Spleen (tissue), 7 donors: ENCODE measurements around the gene PLA2G6.

ENCODE experiments used
- CTCF ChIP-seq, 11 experiments: fragments of 200-600 bp in 7 of 11; fragments of 450-650 bp in 4 of 11; sonication (generic) in 4 of 11; IDR thresholded peaks in 8 of 11; conservative IDR thresholded peaks in 3 of 11; 1 replicate in 7 of 11; 2 replicates in 4 of 11; pipeline versions ENCODE4 v1.4.0 to v1.8.0; 2016 to 2021; ENCODE audit warnings: antibody characterized with exemption in 11 of 11, inconsistent platforms in 4 of 11, mild to moderate bottlenecking in 1 of 11
- POLR2A ChIP-seq, 3 donors: fragments of 450-650 bp; IDR thresholded peaks; one replicate each; pipeline ENCODE4 v1.5.1; 2017; ENCODE audit warnings: antibody characterized with exemption in 3 of 3, mild to moderate bottlenecking in 1 of 3
- donor health status: DM: no; HTN: no; CAD: no; lungs with moderate emphysema.
- donor health status: DM: no; HTN: no; CAD: no.
- donor health status: DM: no; HTN: no; CAD: no.

- TF ChIP-seq CTCF (IDR thresholded peaks at IDR 0.05 in 8 of 11, conservative IDR thresholded peaks at IDR 0.05 in 3 of 11) = no peak
- TF ChIP-seq POLR2A (IDR thresholded peaks at IDR 0.05) = no peak
These were observed 69.2 kb downstream of the PLA2G6 start for GRCh38 chr22:38112381-38112780.
